NCI-H2029 (cell line): ENCODE measurements around the gene TRA2A.

Experiments used
- DNase-seq: peaks from one replicate; lab custom pipeline; 2025; lab: John Stamatoyannopoulos, UW

Gene TRA2A

DNA sequence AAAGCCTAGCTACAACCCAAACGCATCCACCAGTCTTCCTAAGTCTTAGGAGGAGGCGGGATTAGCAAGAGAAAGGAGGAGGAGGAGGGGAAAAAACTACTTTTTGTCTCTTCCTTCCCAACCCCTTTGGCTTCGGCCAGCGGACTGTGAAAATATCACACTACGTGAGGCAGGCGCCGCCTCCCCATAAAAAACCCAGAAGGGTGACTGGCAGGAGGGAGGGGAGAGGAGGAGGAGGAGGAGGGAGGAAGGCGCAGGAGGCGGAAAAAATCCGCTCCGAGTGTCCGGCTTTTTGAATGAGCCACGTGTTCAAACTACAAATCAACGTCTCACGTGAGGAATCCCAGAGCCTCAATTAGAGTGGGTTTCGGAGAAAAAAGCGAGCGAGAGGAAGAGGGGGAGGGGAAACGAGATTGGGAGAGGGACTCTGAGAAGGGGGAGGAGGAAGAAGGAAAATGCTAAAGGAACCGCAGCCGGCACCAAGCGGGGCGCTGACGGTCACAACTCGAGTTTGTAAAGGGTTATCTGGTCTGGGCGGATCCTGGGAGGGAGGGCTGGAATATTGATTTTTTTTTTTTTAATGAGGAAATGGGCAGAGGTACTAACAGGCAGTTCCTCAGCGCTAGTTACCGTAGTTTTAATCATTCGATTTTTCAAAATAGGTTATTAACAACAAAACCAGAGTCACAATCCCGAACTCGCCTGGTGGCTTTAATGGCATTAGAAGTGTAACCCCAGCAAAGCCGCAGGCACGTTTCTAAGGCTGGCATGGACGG is 61.3 kb downstream of the TRA2A start, which contains the start of gene IGF2BP3:
Gene IGF2BP3 (minus strand): TSS at position 162 of the 776 bp plus-strand sequence. CDS start 381 bp downstream, outside the sequence.
- DNase-seq, result no peak

DNA sequence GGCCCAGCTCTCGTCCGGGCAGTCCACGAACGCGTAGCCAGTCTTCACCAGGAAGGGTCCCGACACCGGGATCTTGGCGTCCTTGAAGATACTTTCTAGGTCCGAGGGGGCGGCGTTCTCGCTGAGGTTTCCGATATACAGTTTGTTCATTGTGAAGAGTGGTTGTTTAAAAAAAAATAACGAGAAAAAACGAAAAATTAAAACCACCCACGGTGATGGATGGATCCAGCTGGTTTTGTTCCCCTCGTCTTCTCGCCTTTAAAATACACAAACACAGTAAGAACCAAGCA is 61.9 kb downstream of the TRA2A start:
- no peak for DNase-seq

DNA sequence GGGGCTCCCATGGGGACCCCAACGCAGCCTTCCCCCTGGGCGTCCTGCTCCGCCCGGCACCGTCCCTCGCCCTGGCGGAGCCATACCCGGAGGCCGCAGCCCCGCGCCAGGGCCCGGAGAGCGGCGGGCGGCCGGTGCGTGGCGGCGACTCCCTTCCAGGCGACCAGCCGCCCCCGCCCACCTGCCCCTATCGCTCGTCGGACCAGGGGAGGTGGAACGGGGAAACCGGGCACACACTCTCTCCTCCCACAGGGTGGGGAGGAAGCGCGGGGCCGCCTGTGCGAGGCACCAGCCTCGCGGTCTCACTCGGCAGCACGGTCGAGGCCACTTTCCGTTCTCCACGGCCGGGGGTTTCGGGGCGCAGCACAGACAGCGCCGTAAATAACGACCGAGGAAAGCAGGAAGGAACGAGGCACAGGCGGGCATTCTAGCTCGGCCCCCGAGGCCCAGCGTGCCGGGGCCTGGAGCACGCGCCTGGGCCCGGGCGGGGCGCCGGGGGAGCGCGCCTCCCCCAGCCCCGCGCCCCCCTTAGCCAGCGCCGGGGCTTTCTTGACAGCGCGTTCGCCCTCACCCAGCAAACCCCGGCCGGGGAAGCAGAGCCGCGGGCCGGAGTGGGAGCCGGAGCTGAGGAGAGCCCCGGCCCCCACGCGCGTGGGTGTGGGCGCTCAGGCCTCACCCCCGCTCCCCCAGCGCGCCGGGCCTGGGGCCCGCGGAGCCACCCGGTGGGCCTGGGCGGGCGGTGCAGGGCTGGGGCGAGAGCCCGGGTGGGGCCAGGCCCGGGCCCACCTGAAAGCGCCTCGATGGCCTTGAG is 62.4 kb downstream of the TRA2A start:
- no peak for DNase-seq

DNA sequence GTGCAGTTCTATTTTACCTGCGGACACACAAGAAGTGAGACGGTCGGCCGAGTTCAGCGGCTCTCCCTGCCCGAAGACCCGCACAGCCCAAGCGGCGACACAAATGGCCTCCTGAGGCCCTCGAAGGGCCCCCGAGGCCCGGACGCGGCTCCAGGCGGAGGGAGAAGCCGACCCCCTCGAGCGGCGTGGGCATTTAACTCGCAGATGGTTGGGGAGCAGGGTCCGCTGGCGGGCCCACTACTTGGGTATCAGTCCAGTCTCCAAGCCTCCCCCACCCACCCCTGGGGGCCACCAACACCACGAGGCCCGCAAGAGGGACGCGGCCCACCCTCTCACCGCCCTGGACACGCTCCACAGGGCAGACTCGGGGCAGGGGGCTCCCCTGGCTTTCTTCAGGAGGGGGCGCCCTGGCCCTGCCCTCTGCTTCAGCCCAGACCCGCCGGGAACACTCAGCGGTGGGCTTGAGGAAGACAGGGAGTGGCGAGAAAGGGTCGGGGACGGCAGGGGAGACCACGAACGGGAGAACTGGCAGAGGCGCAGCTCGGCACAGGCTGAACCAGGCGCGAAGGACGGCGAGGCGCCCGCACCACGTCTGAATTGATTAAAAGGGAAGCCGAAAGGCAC is 63.1 kb downstream of the TRA2A start:
- no peak for DNase-seq

DNA sequence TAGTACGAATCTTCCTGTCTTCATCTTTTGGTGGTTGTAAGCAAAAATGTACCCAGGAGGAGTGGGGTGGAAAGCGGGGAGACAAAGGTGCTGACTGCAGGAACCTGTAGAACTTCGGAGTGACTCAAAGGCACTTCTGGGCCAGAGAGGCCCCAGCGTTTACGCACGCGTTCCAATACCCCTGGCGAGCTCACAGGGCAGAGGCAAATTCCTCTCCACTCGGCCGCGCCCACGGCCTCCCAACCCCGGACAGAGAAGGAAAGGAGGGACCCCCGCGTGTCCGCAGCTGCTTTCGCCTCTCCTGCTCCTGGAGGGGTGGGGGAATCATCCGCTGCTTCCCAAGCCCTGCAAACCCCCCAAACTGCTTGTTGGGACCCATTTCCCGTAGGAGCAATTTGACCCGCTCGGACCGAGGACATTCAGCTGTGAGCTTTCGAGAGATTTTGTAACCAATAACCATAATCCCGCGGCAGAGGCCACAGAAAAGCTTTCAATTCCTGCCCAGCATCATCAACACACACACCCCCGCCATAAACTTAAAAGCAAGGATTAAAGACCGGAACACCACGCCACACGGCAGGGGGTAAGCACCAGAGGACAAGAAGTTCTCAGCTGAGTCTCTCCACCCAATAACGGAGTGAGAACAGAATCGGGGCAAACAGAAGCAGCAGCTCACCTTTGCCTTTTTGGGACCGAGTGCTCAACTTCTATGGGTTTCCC is 63.8 kb downstream of the TRA2A start:
- no peak for DNase-seq

DNA sequence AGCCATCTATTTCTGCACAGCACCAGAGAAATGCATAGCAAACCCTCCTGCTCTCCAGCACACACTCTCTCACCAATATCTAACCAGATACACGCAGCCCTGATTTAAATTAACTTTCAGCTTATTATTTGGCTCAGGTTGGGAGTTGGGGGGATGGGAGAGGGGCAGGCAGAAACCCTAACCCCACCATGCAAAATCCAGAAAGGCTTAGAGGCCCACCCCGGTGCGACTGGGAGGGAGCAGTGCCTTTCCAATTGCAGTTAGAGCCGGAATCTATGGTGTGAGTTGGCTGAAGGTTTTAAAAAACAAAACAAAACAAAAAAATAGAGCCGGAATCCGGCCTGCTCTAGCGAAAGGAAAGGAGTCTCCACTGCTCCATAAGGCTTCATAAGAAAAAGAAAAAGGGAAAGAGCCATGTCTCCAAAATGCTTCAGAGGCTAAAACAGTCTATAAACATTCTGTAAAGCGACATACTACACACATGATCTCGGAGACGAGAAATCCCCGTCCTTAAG is 64.4 kb downstream of the TRA2A start:
- DNase-seq, result no peak

DNA sequence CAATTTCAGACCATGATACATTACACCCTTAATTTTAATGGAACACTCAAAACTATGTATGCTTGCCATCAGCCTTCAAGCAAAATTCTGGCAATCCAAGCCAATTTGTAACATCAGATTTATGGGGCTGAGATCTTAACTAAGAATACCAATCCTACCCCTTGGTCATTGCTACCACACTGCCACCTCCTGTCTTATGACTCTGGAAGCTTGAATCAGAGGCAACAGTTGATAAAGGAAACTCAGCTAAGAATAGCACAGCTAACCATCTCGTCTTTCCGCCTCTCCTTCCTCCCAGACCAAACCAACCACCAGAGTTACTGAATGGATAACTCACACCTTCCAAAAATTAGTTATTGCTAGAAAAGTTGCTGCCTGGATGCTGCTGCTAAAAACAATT is 68.9 kb downstream of the TRA2A start:
- no peak for DNase-seq

DNA sequence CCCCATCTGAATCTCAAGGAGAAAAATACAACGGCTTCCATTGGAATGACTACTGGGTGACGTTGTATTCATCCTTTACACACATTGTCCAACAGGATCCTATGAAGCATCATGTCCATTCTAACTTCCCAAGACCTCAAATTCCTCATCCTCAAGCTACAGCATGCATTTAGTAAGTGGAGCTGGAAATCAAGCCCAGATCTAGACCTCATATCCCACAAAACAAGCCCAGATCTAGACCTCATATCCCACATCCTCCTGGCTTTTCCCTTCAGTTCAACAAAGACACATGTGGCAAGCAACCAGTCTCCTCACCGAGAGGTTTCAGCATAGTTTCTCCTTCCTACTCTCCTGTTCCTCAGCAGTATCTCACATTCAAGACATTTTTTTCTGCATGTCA is 73.7 kb downstream of the TRA2A start:
- no peak for DNase-seq

DNA sequence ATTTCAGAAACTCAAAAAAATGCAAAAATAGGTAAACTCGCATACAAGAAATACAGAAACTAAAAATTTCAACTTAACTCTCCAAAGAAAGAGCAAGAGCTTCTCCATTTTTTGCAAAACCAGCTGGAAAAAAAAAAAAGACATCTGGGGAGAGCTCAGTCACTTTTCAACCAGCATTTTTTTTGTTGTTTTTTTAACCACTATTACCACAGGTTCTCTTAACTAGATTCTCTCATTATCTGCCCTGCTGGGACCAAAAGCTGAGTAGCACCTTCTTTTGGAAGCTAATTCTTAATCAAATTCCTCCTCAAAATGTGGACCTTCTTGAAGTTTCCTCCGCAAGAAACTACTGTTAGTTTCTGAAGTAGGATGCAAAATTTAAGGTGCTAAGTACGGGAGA is 75.7 kb downstream of the TRA2A start:
- no peak for DNase-seq

DNA sequence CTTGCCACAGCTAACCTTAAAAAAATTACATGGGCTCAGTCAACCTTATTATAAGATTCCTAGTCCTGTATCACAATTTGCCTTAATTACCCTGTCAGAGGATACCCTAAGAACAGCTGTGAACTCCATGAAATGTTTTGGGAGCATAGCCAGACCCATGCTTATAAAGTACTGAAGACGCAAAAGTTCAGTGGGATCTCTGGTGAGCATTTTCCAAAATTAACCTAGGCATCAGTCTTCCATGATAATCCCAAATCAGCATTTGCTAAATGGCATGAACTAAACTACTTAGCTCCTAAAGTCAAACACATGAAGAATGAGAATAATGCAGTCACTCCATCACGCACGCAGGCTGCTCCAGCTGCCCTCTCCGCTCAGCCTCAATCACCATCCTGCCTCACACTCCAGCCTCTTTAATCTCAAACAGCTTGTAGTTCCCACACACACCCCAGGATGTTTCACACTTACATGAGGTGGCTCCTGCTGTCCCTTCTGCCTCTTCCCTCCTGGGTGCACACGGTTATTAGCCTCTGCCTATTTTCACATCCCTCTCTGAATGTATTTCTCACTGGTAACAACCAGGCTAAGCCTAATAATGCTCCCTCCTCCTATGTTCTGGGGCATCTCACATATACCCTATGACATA is 76.8 kb downstream of the TRA2A start:
- no peak for DNase-seq
